H9 (cell line): Measurements from ENCODE around the gene MRPL36. TPM values are rescaled to one million over a fixed set of nuclear protein-coding genes. Genes with fewer than 3 reads are reported as not detected.

ENCODE experiments used
- DNase-seq: peaks from one replicate; pipeline ENCODE4 v3.0.0-alpha.2; 2017
- H2AFZ ChIP-seq: one replicate; pipeline ENCODE4 v1.6.1; 2013; ENCODE audit warnings: mild to moderate bottlenecking, low read length, control low read depth, moderate library complexity
- H2AK5ac ChIP-seq: 2 replicates; pipeline ENCODE4 v1.6.1; 2013; ENCODE audit warnings: low read length, control low read depth, mixed read lengths; ENCODE audit not compliant: insufficient read length
- H2BK120ac ChIP-seq: one replicate; pipeline ENCODE4 v1.6.1; 2013; ENCODE audit warnings: low read depth, mild to moderate bottlenecking, low read length, control low read depth, inconsistent platforms; ENCODE audit not compliant: poor library complexity, severe bottlenecking
- H2BK12ac ChIP-seq: 2 replicates; pipeline ENCODE4 v1.6.1; 2013; ENCODE audit warnings: low read length, control low read depth, mixed read lengths, low read depth; ENCODE audit not compliant: insufficient read length
- H2BK15ac ChIP-seq: 2 replicates; pipeline ENCODE4 v1.6.1; 2013; ENCODE audit warnings: low read depth, low read length, control low read depth
- H2BK20ac ChIP-seq: one replicate; pipeline ENCODE4 v1.6.1; 2013; ENCODE audit warnings: low read depth, mild to moderate bottlenecking, low read length, control low read depth, inconsistent platforms; ENCODE audit not compliant: poor library complexity, severe bottlenecking
- H2BK5ac ChIP-seq: 2 replicates; pipeline ENCODE4 v1.6.1; 2013; ENCODE audit warnings: low read length, control low read depth, mixed read lengths; ENCODE audit not compliant: insufficient read length
- H3K14ac ChIP-seq: 2 replicates; pipeline ENCODE4 v1.6.1; 2013; ENCODE audit warnings: low read length, control low read depth; ENCODE audit not compliant: insufficient read depth
- H3K18ac ChIP-seq: 2 replicates; pipeline ENCODE4 v1.6.1; 2013; ENCODE audit warnings: low read depth, mild to moderate bottlenecking, mixed read lengths, low read length, control low read depth; ENCODE audit not compliant: insufficient read length
- H3K23ac ChIP-seq: 2 replicates; pipeline ENCODE4 v1.6.1; 2013; ENCODE audit warnings: low read length, control low read depth, mixed read lengths, low read depth; ENCODE audit not compliant: insufficient read length
- H3K23me2 ChIP-seq: 2 replicates; pipeline ENCODE4 v1.6.1; 2013; ENCODE audit warnings: low read depth, mild to moderate bottlenecking, mixed read lengths, low read length, control low read depth; ENCODE audit not compliant: insufficient read length, poor library complexity, severe bottlenecking
- H3K27ac ChIP-seq: 2 replicates; pipeline ENCODE4 v1.5.1; 2013; ENCODE audit warnings: low read length, control low read depth, mixed read lengths, low read depth; ENCODE audit not compliant: insufficient read length
- H3K27me3 ChIP-seq: 2 replicates; pipeline ENCODE4 v1.6.1; 2013; ENCODE audit warnings: low read length, control low read depth, inconsistent platforms; ENCODE audit not compliant: insufficient read depth
- H3K4ac ChIP-seq: 2 replicates; pipeline ENCODE4 v1.6.1; 2013; ENCODE audit warnings: low read depth, mild to moderate bottlenecking, control low read depth, inconsistent platforms, low read length, moderate library complexity
- H3K4me1 ChIP-seq: 2 replicates; pipeline ENCODE4 v1.6.1; 2013; ENCODE audit warnings: low read length, control low read depth, inconsistent platforms; ENCODE audit not compliant: insufficient read depth
- H3K4me2 ChIP-seq: 2 replicates; pipeline ENCODE4 v1.6.1; 2013; ENCODE audit warnings: low read length, control low read depth, mixed read lengths; ENCODE audit not compliant: insufficient read length, insufficient read depth
- H3K56ac ChIP-seq: 2 replicates; pipeline ENCODE4 v1.6.1; 2013; ENCODE audit warnings: low read depth, mild to moderate bottlenecking, mixed read lengths, low read length, control low read depth; ENCODE audit not compliant: insufficient read length
- H3K79me1 ChIP-seq: 2 replicates; pipeline ENCODE4 v1.6.1; 2013; ENCODE audit warnings: low read depth, mild to moderate bottlenecking, moderate library complexity, low read length, control low read depth, inconsistent platforms; ENCODE audit not compliant: insufficient read depth, poor library complexity, severe bottlenecking
- H3K79me2 ChIP-seq: 2 replicates; pipeline ENCODE4 v1.6.1; 2013; ENCODE audit warnings: low read length, control low read depth, inconsistent platforms; ENCODE audit not compliant: insufficient read depth
- H3K9ac ChIP-seq: 2 replicates; pipeline ENCODE4 v1.6.1; 2013; ENCODE audit warnings: low read length, control low read depth, mixed read lengths; ENCODE audit not compliant: insufficient read length; ENCODE audit errors: extremely low read depth
- H3K9me3 ChIP-seq: one replicate; pipeline ENCODE4 v1.6.1; 2013; ENCODE audit warnings: low read depth, low read length, inconsistent platforms; ENCODE audit not compliant: control insufficient read depth
- H3T11ph ChIP-seq: one replicate; pipeline ENCODE4 v1.6.1; 2013; ENCODE audit warnings: mild to moderate bottlenecking, low read length, control low read depth, inconsistent platforms
- H4K20me1 ChIP-seq: one replicate; pipeline ENCODE4 v1.6.1; 2013; ENCODE audit not compliant: control insufficient read depth, insufficient read length, insufficient read depth
- H4K5ac ChIP-seq: 2 replicates; pipeline ENCODE4 v1.6.1; 2013; ENCODE audit warnings: low read depth, mild to moderate bottlenecking, mixed read lengths, low read length, control low read depth; ENCODE audit not compliant: insufficient read length
- H4K8ac ChIP-seq: replicated peaks from 2 replicates; pipeline ENCODE4 v1.6.1; 2013; ENCODE audit warnings: low read length, control low read depth, mixed read lengths, low read depth; ENCODE audit not compliant: insufficient read length
- H4K91ac ChIP-seq: 2 replicates; pipeline ENCODE4 v1.6.1; 2013; ENCODE audit warnings: low read depth, mild to moderate bottlenecking, moderate library complexity, mixed read lengths, low read length, control low read depth; ENCODE audit not compliant: insufficient read length
- H3K27ac Mint-ChIP-seq, 3 experiments: 2 replicates in 2 of 3; 3 replicates in 1 of 3; pipeline ENCODE4 v1.8.0; 2020 to 2021; ENCODE audit warnings: mixed read lengths in 3 of 3, mild to moderate bottlenecking in 1 of 3, moderate library complexity in 1 of 3
- H3K27me3 Mint-ChIP-seq: 2 replicates; pipeline ENCODE4 v1.8.0; 2021; ENCODE audit warnings: low read depth, mild to moderate bottlenecking, moderate library complexity, mixed read lengths
- H3K36me3 Mint-ChIP-seq, 3 experiments: 2 replicates in 2 of 3; 3 replicates in 1 of 3; pipeline ENCODE4 v1.8.0; 2020 to 2021; ENCODE audit warnings: low read depth in 3 of 3, mixed read lengths in 3 of 3; ENCODE audit not compliant: insufficient read depth in 1 of 3
- H3K4me1 Mint-ChIP-seq, 2 experiments: 2 replicates each; pipeline ENCODE4 v1.8.0; 2020; ENCODE audit warnings: mixed read lengths in 2 of 2
- H3K4me3 Mint-ChIP-seq, 2 experiments: 2 replicates in 1 of 2; 3 replicates in 1 of 2; pipeline ENCODE4 v1.8.0; 2020 to 2021; ENCODE audit warnings: mild to moderate bottlenecking in 2 of 2, mixed read lengths in 2 of 2, moderate library complexity in 1 of 2
- H3K9me3 Mint-ChIP-seq, 2 experiments: 2 replicates in 1 of 2; 3 replicates in 1 of 2; pipeline ENCODE4 v1.8.0; 2020; ENCODE audit warnings: mild to moderate bottlenecking in 2 of 2, mixed read lengths in 2 of 2, moderate library complexity in 1 of 2
- CTCF ChIP-seq: fragments of 200-600 bp; sonication (generic); conservative IDR thresholded peaks from 3 replicates; pipeline ENCODE4 v1.8.0; 2021; ENCODE audit warnings: antibody characterized with exemption, mild to moderate bottlenecking
- WGBS: extraction: QIAGEN DNeasy Blood & Tissue Kit; methylation state at CpG from one replicate; pipeline ENCODE4 v1.1.7; 2013; ENCODE audit warnings: missing lambda C conversion rate, low lambda C conversion rate, mixed read lengths; ENCODE audit not compliant: insufficient read length; ENCODE audit errors: extremely low coverage; 5-methylcytosine and 5-hydroxymethylcytosine counted together
- total RNA-seq: library from RNA; stranded (reverse); gene quantifications from 2 replicates; pipeline ENCODE4 v1.2.1, GENCODE V29; 2021

Gene MRPL36
- total RNA-seq, 1 experiment from 2014 or later, result 67.3 TPM

DNA sequence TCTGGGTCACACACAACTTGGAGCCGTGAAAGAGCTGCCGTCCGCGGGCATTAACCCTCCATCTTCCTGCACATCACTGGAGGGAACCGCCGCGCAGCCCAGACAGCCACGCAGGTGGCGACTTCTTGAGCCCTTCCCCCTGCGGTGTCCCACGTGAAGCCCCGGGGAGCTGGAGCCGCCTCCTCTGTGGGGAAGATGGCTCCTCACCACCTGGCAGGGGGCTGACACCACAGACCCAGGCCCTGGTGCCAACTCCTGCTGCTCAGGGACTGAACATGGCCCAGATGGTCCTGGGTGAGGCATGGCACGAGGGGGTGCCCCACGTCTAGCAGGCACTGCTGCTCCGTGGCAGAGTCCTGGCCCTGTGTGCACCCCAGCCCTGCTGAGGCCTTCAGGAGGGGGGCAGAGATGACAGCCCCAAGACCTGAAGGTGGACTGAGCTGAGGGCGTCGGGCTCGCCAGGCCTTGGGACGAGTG lies 40.5 kb upstream of the MRPL36 start:
- no peak overlapping the region for H4K91ac ChIP-seq
- no peak overlapping the region for H3K23ac ChIP-seq
- no peak overlapping the region for H3K18ac ChIP-seq
- peaks cover 21% of the 10 kb centered on the region for H3K27me3 Mint-ChIP-seq
- H2BK120ac ChIP-seq, result no peak overlapping the region
- no peak overlapping the region for H3K4me3 Mint-ChIP-seq
- no peaks in the 10 kb centered on the region for H4K20me1 ChIP-seq
- H3K4me1 ChIP-seq, result no peaks in the 10 kb centered on the region
- H3T11ph ChIP-seq, result no peak overlapping the region
- H3K4me2 ChIP-seq, result no peak overlapping the region
- H2AFZ ChIP-seq, result no peak overlapping the region
- H4K8ac ChIP-seq, result no peak overlapping the region
- no peak overlapping the region for H2AK5ac ChIP-seq
- no peak for DNase-seq
- H3K56ac ChIP-seq, result no peak overlapping the region
- no peak for TF ChIP-seq CTCF
- no peaks in the 10 kb centered on the region for H3K23me2 ChIP-seq
- H3K4me1 Mint-ChIP-seq, result peaks cover 7 to 21% of the 10 kb centered on the region in 2 experiments
- H3K79me2 ChIP-seq, result no peaks in the 10 kb centered on the region
- H3K4ac ChIP-seq, result no peak overlapping the region
- no peaks in the 10 kb centered on the region for H3K36me3 Mint-ChIP-seq
- no peak overlapping the region for H3K27ac ChIP-seq
- no peak overlapping the region for H2BK20ac ChIP-seq
- no peak overlapping the region for H2BK12ac ChIP-seq
- H3K14ac ChIP-seq, result peak overlapping the region; percentile 5; the same call in 1 of the 2 replicates
- no peak overlapping the region for H3K27ac Mint-ChIP-seq
- WGBS, result no CpG with 5 or more reads among the region's 20 CpGs
- H3K27me3 ChIP-seq, result no peaks in the 10 kb centered on the region; the same call in 1 of the 2 replicates
- no peak overlapping the region for H4K5ac ChIP-seq
- no peaks in the 10 kb centered on the region for H3K79me1 ChIP-seq
- no peak overlapping the region for H3K9ac ChIP-seq
- no peak overlapping the region for H2BK15ac ChIP-seq
- H2BK5ac ChIP-seq, result no peak overlapping the region
- H3K9me3 ChIP-seq, result no peaks in the 10 kb centered on the region
- no peaks in the 10 kb centered on the region; a peak in 1 of 5 replicates for H3K9me3 Mint-ChIP-seq
